HG02642 (cell line): ENCODE data around the gene MAGI1.

Experiments
- ATAC-seq: cut with Tn5 transposase; IDR thresholded peaks from one replicate; pipeline ENCODE4 v1.9.1; 2021; ENCODE audit warnings: mild to moderate bottlenecking; ENCODE audit not compliant: unreplicated experiment, poor library complexity

The MAGI1 gene

DNA sequence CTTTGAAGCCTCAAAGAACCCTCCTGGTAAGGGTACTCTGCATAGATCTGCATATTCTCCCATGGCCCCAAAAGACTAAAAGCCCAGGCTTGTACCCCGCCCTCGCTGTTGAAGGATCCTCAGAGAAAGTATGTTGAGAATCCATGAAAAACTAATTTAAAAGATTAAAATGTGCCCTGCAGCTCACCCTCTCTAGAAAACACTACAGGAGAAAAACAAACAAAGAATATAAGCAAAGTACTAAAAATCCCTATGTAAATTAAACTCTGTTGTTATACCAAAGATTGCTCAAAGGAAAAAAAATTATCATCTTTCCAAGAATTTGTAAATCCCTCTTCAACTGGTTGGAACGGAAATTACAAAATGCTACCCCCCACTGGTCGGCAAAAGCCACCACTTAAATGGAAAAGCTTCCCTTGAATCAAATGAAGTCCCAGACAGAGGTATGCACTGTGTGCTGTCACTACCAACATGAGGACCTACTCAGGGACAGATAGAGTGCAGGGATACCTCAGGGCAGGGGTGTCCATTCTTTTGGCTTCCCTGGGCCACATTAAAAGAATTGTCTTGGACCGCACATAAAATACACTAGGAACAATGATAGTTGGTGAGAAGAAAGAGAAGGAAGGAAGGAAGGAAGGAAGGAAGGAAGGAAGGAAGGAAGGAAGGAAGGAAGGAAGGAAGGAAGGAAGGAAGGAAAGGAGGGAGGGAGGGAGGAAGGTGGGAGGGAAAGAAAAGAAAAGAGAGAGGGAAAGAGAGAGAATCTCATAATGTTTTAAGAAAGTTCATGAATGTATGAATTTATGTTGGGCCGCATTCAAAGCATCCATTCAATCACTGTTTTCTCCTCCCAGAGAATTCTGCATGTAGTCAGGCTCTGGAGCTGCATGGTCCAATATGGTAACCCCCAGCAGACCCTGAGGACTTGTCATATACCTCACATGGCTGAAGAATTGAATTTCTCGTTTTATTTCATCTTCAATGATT is 88.1 kb downstream of the MAGI1 start:
- ATAC-seq: no peak

DNA sequence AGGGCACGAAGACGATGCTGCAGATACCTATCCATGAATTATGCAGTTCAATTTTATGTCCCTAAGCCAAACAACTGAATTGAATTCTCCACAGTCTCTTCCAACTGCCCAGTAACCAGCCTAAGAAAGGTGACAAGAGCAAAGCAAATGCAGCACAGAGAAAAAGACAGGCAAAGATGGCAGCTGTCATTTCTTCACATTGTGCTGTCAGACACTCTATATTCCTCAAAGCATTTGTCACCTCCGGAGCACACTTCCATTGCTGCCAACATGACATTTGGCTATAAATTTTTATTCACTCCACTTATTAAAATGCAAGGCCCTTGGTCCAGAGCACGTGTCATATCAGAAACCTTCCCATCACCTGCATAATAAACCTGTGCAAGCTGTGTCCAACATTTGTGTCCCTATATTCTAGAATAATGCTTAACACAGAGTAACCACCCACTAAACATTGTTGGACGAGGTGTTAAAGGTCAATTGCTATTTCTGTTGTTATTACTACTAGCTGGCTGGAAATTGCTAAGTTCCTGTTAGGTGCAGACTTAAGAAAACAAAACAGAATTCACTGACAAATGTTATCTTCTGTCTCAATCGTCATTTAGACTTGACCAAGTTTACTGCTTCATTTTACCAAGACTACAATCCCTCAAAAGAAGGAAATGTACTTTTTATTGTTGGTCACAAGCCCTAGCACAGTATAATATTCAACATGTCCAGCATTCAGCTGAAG is 89.7 kb downstream of the MAGI1 start:
- no peak for ATAC-seq

DNA sequence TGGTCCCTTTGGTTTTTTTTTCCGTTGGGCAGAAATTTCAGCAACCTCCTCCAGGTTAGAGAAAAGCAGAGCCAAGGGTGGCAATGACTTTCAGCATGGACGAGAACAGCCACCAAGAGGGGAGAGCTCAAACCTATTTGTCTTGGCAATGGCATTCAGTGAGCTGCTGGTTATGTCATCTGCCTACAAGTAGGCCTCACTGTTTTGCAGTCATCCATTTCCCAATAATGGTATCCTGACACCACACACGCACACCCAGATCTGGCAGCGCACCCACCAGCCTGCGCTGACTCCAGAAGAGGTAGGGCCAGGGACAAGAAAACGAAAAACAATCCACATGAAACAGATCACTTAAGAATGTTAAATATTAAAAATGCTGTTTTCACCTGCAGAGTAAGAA is 92.3 kb downstream of the MAGI1 start:
- no peak for ATAC-seq

GRCh38 chr3:65945953-65946352 is 92.8 kb downstream of the MAGI1 start:
- ATAC-seq: no peak

- ATAC-seq: no peak
Measured at GRCh38 chr3:65945480-65945879, 93.2 kb downstream of the MAGI1 start.

GRCh38 chr3:65944252-65944651 is 94.5 kb downstream of the MAGI1 start:
- ATAC-seq: no peak

DNA sequence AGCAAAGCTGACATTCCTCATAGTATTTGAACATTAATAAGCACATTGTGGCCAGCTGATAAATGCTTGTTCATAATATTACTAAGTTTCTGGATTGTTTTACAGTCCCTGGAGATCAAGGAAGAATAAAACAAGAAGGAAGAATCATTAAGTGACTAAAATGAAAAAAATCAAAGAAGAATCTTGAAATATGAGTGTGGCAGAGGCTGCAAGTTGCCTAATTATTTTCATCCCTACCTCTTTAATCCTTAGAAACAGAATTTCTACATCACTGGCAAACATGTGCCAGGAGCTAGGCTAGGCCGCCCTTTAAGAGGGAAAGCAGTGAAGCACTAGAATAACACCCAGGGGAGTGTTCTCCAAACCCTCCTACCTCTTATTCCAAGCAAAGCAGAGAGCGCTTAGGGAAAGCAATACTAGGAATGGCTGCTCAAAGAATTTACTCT is 98.9 kb downstream of the MAGI1 start:
- no peak for ATAC-seq

GRCh38 chr3:65939184-65939583 is 99.5 kb downstream of the MAGI1 start:
- ATAC-seq: no peak

- ATAC-seq: no peak
Measured at GRCh38 chr3:65938676-65939075, 100.0 kb downstream of the MAGI1 start.

DNA sequence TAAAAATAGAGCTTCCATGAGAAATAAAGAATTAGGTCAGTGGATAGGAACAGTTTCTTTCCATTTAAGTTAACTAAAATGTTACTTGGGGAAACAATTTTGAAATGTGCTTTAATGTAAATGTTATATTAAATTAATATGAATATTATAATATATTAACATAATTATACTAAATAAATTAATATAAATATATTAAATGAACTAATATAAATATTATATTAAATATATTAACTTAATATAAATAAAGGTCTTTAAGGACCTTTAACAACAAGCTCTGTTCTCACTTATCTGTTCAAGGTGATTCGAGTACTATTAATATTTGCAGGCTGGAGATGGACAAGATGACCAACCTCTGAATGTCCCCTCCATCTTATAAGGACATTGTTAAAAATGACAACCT is 100.6 kb downstream of the MAGI1 start:
- no peak for ATAC-seq

- no peak for ATAC-seq
Measured at GRCh38 chr3:65936908-65937638, 101.6 kb downstream of the MAGI1 start.

GRCh38 chr3:65935724-65936123 is 103.0 kb downstream of the MAGI1 start:
- ATAC-seq: no peak

- no peak for ATAC-seq
Measured at GRCh38 chr3:65930648-65931047, 108.1 kb downstream of the MAGI1 start.

- ATAC-seq: no peak
Measured at GRCh38 chr3:65928110-65928509, 110.6 kb downstream of the MAGI1 start.

DNA sequence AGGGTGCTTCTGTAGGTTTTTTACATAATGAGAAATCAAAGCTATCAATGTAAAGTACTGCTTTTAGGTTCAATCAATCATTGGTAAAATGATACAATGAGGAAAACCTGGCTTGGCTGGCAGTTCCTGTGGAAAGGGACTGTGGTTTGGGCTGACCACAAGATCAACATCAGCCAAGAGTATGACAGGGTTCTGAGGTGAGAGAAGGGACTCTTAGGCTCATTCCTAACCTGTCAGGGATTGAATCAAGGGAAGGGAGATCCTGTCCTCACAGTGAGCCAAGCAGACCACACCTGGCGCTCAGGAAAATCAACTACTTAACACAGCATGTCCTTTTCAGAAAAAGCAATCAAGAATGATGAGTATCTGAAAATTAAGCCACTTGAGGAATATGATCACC is 111.1 kb downstream of the MAGI1 start:
- ATAC-seq: no peak

GRCh38 chr3:65925254-65925954 is 113.3 kb downstream of the MAGI1 start:
- no peak for ATAC-seq

DNA sequence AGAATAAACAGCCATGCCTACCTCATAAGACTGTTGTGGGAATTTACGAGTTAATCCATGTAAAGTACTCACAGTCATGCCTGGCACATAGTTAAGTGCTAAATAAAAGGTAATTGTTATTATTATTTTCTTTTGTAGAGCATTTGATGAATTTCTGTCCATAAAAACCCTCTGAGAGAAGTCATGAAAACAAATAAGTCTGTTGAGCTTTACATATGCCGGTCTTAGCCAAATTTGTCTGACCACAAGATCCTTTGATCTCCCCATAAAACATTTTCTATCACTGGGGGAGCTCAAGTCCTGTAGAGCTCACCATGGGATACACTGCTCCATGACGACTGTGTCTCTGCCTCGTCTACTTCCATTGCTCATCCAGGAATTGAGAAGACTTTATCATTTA is 114.0 kb downstream of the MAGI1 start:
- no peak for ATAC-seq

DNA sequence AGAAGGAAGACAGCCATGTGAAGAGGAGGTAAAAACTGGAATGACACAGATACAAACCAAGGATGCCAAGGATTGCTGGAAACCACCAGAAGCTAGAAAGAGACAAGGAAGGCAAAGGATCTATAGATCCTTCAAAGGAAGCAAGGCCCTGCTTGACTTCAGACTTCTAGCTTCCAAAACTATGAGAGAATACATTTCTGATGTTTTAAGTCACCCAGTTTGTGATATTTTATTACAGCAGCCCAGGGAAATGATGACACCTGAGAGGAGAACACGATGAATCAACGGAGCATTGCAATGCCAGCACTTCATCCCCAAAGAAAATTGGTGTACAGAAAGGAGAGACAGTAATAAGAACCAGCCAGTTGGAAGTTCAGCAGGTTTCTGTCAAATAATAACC is 116.3 kb downstream of the MAGI1 start:
- ATAC-seq: no peak

GRCh38 chr3:65919826-65920225 is 118.9 kb downstream of the MAGI1 start:
- ATAC-seq: no peak

- ATAC-seq: no peak
Measured at GRCh38 chr3:65915477-65915876, 123.2 kb downstream of the MAGI1 start.
